ENCODE data around the gene RTN4RL2.

Gene RTN4RL2

DNA sequence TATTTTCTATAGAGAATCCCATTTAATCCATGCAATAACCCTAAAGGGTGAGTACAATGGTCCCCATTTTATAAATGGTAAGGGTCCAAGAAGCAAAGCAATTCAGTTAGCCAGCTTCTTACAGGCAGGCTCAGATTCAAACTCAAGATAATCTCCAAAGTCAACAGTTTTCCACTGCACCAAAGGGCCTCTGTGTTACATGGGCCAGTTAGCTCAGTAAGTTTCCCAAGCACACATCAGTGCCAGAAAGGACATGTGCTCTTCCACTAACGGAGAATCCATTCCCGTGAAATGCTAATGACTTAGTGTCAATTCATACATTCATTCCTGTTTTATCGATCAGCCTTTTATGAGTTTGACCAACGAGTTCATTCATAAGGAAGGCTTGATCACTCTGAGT lies 44.2 kb downstream of the RTN4RL2 start:
- peak overlapping the region; percentile 86; the same call in 1 of the 2 replicates for H3K27ac ChIP-seq
- TF ChIP-seq, protein P1, sequence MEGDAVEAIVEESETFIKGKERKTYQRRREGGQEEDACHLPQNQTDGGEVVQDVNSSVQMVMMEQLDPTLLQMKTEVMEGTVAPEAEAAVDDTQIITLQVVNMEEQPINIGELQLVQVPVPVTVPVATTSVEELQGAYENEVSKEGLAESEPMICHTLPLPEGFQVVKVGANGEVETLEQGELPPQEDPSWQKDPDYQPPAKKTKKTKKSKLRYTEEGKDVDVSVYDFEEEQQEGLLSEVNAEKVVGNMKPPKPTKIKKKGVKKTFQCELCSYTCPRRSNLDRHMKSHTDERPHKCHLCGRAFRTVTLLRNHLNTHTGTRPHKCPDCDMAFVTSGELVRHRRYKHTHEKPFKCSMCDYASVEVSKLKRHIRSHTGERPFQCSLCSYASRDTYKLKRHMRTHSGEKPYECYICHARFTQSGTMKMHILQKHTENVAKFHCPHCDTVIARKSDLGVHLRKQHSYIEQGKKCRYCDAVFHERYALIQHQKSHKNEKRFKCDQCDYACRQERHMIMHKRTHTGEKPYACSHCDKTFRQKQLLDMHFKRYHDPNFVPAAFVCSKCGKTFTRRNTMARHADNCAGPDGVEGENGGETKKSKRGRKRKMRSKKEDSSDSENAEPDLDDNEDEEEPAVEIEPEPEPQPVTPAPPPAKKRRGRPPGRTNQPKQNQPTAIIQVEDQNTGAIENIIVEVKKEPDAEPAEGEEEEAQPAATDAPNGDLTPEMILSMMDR (conservative IDR thresholded peaks at IDR 0.05) = no peak
- TF ChIP-seq ZFX (IDR thresholded peaks at IDR 0.05) = no peak

DNA sequence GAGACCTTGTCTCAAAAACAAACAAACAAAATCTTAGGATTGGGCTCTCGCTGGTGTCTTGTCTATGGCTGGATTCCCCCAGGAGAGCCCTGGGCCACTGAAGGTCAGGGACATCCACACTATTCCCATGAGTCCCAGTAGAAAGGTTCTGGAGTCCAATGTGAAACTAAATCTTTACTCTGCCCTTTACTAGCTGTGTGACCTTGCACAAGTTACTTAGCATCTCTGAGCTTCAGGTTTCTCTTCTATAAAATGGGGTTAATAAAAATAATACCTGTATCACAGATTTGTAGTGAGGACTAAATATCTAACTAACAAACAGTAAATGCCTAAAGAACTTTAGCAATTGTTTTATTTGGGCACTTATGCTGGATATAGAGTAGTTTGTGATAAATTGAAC lies 46.2 kb downstream of the RTN4RL2 start:
- H3K27ac ChIP-seq = peak overlapping the region; percentile 86
- TF ChIP-seq ZFX (IDR thresholded peaks at IDR 0.05) = no peak
- TF ChIP-seq, protein P1 (conservative IDR thresholded peaks at IDR 0.05) = no peak

DNA sequence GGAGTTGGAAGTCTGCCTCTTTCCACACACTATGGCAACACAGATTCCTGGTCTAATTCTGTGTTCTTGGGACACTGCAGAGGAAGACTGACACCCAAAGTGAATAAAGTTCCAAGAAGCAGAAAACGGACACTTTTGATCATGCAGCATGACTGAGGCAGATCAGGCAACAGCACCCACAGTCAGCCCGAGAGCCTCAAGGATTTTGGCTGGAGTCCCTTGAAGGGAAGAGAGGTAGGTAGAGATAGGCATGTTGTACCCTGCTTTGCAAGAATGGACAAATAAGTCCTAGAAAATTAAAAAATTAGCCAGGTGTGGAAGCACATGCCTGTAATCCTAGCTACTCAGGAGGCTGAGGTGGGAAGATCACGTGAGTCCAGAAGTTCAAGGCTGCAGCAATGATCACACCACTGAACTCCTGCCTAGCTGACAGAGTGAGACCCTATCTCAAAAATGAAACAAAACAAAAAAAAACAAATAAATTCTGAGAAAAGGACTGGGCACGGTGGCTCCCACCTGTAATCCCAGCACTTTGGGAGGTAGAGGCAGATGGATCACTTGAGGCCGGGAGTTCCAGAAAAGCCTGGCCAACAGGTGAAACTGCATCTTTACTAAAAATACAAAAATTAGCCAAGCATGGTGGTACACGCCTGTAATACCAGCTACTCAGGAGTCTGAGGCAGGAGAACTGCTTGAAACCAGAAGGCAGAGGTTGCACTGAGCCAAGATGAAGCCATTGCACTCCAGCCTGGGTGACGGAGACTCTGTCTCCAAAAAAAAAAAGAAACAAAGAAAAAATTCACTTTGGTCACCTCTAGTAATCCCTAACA lies 48.2 kb downstream of the RTN4RL2 start:
- TF ChIP-seq, protein P1 (conservative IDR thresholded peaks at IDR 0.05) = no peak
- no peak for TF ChIP-seq ZFX (IDR thresholded peaks at IDR 0.05)
- peak overlapping the region; percentile 60 for H3K27ac ChIP-seq

DNA sequence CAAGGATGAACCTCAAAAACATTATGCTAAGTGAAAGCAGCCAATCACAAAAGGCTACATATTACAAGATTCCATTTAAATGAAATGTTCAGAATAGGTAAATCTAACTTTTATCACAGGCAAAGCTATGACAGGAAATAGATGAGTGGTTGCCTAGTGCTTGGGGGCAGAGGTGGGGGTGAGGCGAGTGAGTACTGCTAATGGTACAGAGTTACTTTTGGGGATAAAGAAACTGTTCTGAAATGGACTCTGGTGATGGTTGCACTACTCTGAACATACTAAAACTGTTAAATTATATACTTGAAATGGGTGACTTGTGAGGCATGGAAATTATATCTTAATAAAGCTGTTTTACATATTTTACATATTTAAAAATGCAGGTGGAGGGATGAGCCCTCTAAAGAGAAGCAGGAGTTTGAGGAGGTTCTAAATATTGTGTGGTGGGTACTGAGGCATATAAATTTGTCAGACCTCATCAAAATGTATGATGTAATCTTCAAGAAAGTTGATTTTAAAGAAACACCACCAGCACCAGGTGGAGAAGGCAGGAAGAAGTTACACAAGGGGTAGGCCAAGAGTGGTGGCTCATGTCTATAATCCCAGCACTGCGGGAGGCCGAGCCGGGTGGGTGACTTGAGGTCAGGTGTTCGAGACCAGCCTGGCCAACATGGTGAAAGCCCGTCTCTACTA lies 51.6 kb downstream of the RTN4RL2 start:
- H3K27ac ChIP-seq = no peak overlapping the region
- TF ChIP-seq ZFX (IDR thresholded peaks at IDR 0.05) = no peak
- TF ChIP-seq, protein P1 (conservative IDR thresholded peaks at IDR 0.05) = no peak

DNA sequence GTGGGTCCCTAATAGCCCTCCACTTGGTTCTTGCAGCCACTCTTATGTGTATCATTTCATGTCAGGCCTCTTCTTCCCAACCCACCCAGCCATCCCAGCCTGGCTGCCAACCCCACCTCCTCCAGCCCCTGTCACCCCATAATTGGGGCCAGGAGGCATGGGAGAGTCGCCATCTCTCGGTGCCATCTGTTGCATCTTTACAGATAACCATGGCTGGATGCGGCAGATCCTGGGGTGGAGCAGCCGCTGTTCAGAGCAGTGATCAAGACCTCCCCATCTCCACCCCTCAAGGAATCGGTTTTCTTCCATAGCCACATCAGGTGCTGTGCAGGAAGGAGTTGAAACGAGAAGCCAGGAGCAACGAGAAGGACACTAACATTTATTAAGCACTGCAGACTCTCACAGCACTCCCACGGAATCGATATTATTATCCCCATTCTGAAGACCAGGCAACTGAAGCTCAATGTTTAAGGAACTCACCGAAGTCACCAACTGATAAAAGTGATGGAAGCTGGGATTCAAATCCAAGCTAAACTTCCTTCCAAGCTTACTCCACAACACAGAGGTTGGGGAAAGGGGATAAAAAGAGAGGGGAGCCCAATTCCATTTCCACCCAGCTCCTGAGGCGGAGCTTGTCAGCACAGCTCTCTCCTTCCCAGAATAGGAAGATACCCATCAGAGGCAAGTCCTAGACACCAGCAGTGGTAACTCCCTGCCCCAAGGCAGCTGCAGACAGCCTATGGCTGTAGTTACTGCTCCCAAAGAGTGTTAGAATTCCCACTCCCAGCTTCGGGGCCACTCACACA lies 52.5 kb downstream of the RTN4RL2 start:
- TF ChIP-seq, protein P1 (conservative IDR thresholded peaks at IDR 0.05) = no peak
- no peak for TF ChIP-seq ZFX (IDR thresholded peaks at IDR 0.05)
- peak overlapping the region; percentile 95 for H3K27ac ChIP-seq

DNA sequence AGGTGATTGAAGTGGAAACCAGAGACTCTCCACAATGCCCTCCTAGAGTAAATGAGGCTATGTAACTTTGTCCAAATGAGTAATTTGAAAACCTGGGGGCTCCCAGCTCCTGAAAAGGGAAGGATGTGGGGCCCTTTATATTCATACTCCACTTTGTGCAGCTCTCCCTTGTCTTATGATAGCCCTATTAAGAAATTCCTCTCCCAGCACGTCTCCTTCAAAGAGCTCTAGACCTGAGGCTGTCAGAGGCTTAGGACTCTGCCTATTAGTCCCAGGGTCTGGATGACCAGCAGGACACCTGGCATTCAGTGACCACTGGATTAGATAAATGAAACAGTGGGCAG lies 53.1 kb downstream of the RTN4RL2 start:
- peak overlapping the region; percentile 95 for H3K27ac ChIP-seq
- no peak for TF ChIP-seq ZFX (IDR thresholded peaks at IDR 0.05)
- TF ChIP-seq, protein P1 (conservative IDR thresholded peaks at IDR 0.05) = no peak
